Measurements from ENCODE around the gene SYT12. TPM values are rescaled to one million over a fixed set of nuclear protein-coding genes. Genes with fewer than 3 reads are reported as not detected.

SYT12 gene
- total and polyA plus RNA-seq, 2 donors from 2014 or later = 0.13 to 4.2 TPM

- H3K4me1 ChIP-seq (ENCODE audit: control insufficient read depth in 2 of 3, insufficient read depth in 2 of 3, low read depth in 1 of 3, low read length in 3 of 3) = peaks cover 0 to 5% (median 5%) of the 10 kb centered on the region in 3 donors
- no peaks in the 10 kb centered on the region for H3K36me3 ChIP-seq (ENCODE audit: control insufficient read depth in 2 of 3, insufficient read depth in 3 of 3, low read length in 3 of 3)
- intact Hi-C loops (cut with DNase I) = no loop called here
- H3K9ac ChIP-seq (ENCODE audit: low read length in 3 of 3) = no peak overlapping the region
- peaks cover 2% of the 10 kb centered on the region for H3K27me3 ChIP-seq (ENCODE audit: control insufficient read depth, insufficient read depth, low read length)
- no peak overlapping the region for H3K27ac ChIP-seq (ENCODE audit: low read depth in 2 of 2, low read length in 2 of 2)
- no peak overlapping the region for H3K4me3 ChIP-seq (ENCODE audit: low read length in 3 of 3)
- no peak for TF ChIP-seq CTCF (IDR thresholded peaks at IDR 0.05; ENCODE audit: borderline replicate concordance, extremely low read depth, insufficient read depth)
- H3K9me3 ChIP-seq (ENCODE audit: control insufficient read depth in 2 of 3, insufficient read depth in 1 of 3, low read length in 3 of 3) = no peaks in the 10 kb centered on the region
- FAIRE-seq (no peak), DNase-seq (no peak)
Measured at GRCh38 chr11:67024966-67025365, 2.0 kb downstream of the SYT12 start.

GRCh38 chr11:67025750-67026149 is 2.8 kb downstream of the SYT12 start:
- H3K36me3 ChIP-seq (ENCODE audit: control insufficient read depth in 2 of 3, insufficient read depth in 3 of 3, low read length in 3 of 3) = no peaks in the 10 kb centered on the region
- H3K27me3 ChIP-seq (ENCODE audit: control insufficient read depth, insufficient read depth, low read length) = peaks cover 2% of the 10 kb centered on the region
- intact Hi-C loops (cut with DNase I) = no loop called here
- H3K9ac ChIP-seq (ENCODE audit: low read length in 3 of 3) = no peak overlapping the region
- DNase-seq (no peak), FAIRE-seq (no peak)
- no peak overlapping the region for H3K4me3 ChIP-seq (ENCODE audit: low read length in 3 of 3)
- no peak for TF ChIP-seq CTCF (IDR thresholded peaks at IDR 0.05; ENCODE audit: borderline replicate concordance, extremely low read depth, insufficient read depth)
- no peaks in the 10 kb centered on the region for H3K9me3 ChIP-seq (ENCODE audit: control insufficient read depth in 2 of 3, insufficient read depth in 1 of 3, low read length in 3 of 3)
- peaks cover 0 to 5% (median 5%) of the 10 kb centered on the region in 3 donors for H3K4me1 ChIP-seq (ENCODE audit: control insufficient read depth in 2 of 3, insufficient read depth in 2 of 3, low read depth in 1 of 3, low read length in 3 of 3)
- H3K27ac ChIP-seq (ENCODE audit: low read depth in 2 of 2, low read length in 2 of 2) = no peak overlapping the region

GRCh38 chr11:67026941-67027340 is 4.0 kb downstream of the SYT12 start:
- no peak overlapping the region for H3K9ac ChIP-seq (ENCODE audit: low read length in 3 of 3)
- H3K27me3 ChIP-seq (ENCODE audit: control insufficient read depth, insufficient read depth, low read length) = peaks cover 2% of the 10 kb centered on the region
- FAIRE-seq (no peak), DNase-seq (no peak)
- TF ChIP-seq CTCF (IDR thresholded peaks at IDR 0.05; ENCODE audit: borderline replicate concordance, extremely low read depth, insufficient read depth) = no peak
- no peaks in the 10 kb centered on the region for H3K36me3 ChIP-seq (ENCODE audit: control insufficient read depth in 2 of 3, insufficient read depth in 3 of 3, low read length in 3 of 3)
- intact Hi-C loops (cut with DNase I) = no loop called here
- no peak overlapping the region for H3K4me3 ChIP-seq (ENCODE audit: low read length in 3 of 3)
- no peak overlapping the region for H3K27ac ChIP-seq (ENCODE audit: low read depth in 2 of 2, low read length in 2 of 2)
- no peaks in the 10 kb centered on the region for H3K9me3 ChIP-seq (ENCODE audit: control insufficient read depth in 2 of 3, insufficient read depth in 1 of 3, low read length in 3 of 3)
- peaks cover 0 to 5% (median 5%) of the 10 kb centered on the region in 3 donors for H3K4me1 ChIP-seq (ENCODE audit: control insufficient read depth in 2 of 3, insufficient read depth in 2 of 3, low read depth in 1 of 3, low read length in 3 of 3)

- H3K9me3 ChIP-seq (ENCODE audit: control insufficient read depth in 2 of 3, insufficient read depth in 1 of 3, low read length in 3 of 3) = no peaks in the 10 kb centered on the region
- intact Hi-C loops (cut with DNase I) = no loop called here
- no peak overlapping the region for H3K4me3 ChIP-seq (ENCODE audit: low read length in 3 of 3)
- H3K27me3 ChIP-seq (ENCODE audit: control insufficient read depth, insufficient read depth, low read length) = peaks cover 2% of the 10 kb centered on the region
- H3K27ac ChIP-seq (ENCODE audit: low read depth in 2 of 2, low read length in 2 of 2) = no peak overlapping the region
- no peaks in the 10 kb centered on the region for H3K36me3 ChIP-seq (ENCODE audit: control insufficient read depth in 2 of 3, insufficient read depth in 3 of 3, low read length in 3 of 3)
- TF ChIP-seq CTCF (IDR thresholded peaks at IDR 0.05; ENCODE audit: borderline replicate concordance, extremely low read depth, insufficient read depth) = no peak
- FAIRE-seq (no peak), DNase-seq (peak in 2 of 5 donors; percentile 23 to 34)
- H3K4me1 ChIP-seq (ENCODE audit: control insufficient read depth in 2 of 3, insufficient read depth in 2 of 3, low read depth in 1 of 3, low read length in 3 of 3) = peaks cover 0 to 5% (median 4%) of the 10 kb centered on the region in 3 donors
- H3K9ac ChIP-seq (ENCODE audit: low read length in 3 of 3) = no peak overlapping the region
Measured at GRCh38 chr11:67027483-67027930, 4.6 kb downstream of the SYT12 start.
